ENCODE results near the gene FHDC1.

GRCh38 chr4:152981842-152982241, 45.7 kb downstream of the FHDC1 start:
- TF ChIP-seq, protein P1, sequence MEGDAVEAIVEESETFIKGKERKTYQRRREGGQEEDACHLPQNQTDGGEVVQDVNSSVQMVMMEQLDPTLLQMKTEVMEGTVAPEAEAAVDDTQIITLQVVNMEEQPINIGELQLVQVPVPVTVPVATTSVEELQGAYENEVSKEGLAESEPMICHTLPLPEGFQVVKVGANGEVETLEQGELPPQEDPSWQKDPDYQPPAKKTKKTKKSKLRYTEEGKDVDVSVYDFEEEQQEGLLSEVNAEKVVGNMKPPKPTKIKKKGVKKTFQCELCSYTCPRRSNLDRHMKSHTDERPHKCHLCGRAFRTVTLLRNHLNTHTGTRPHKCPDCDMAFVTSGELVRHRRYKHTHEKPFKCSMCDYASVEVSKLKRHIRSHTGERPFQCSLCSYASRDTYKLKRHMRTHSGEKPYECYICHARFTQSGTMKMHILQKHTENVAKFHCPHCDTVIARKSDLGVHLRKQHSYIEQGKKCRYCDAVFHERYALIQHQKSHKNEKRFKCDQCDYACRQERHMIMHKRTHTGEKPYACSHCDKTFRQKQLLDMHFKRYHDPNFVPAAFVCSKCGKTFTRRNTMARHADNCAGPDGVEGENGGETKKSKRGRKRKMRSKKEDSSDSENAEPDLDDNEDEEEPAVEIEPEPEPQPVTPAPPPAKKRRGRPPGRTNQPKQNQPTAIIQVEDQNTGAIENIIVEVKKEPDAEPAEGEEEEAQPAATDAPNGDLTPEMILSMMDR (IDR thresholded peaks at IDR 0.05), result no peak
- no peak for TF ChIP-seq POLR2A (IDR thresholded peaks at IDR 0.05)
